LHCN-M2 (cell line): ENCODE data around the gene DLG4. TPM values are rescaled to one million over a fixed set of nuclear protein-coding genes. Genes with fewer than 3 reads are reported as not detected.
"Not testable (repeated sequence)": the region's sequence is repeated elsewhere in the genome, so short reads cannot be mapped to it uniquely, and the experiment has no call there.

ENCODE experiments used
- DNase-seq: peaks from one replicate; pipeline ENCODE4 v3.0.0-alpha.2; 2012; ENCODE audit warnings: low read depth
- total RNA-seq: library from RNA; depleted of rRNA; stranded (reverse); fragments of >200 nt; gene quantifications from 2 replicates; pipeline ENCODE4 v1.2.3, GENCODE V29; 2014; rRNA removed

Gene DLG4
- total RNA-seq, 1 experiment from 2014 or later: 17.3 TPM

DNA sequence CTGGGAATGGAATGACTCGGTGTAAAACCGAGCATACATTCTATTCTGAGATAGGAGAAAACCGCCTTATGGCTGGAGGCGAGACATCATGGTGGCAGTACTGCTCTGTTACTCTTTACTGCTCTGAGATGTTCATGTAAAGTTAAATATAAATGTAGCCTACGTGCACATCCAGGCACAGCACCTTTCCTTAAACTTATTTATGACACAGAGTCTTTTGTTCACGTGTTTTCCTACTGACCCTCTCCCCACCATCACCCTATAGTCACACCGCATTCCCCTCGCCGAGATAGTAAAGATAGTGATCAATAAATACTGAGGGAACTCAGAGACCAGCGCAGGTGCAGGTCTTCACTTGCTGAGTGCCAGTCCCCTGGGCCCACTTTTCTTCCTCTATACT, 60.1 kb downstream of the DLG4 start:
- DNase-seq: not testable (repeated sequence)

DNA sequence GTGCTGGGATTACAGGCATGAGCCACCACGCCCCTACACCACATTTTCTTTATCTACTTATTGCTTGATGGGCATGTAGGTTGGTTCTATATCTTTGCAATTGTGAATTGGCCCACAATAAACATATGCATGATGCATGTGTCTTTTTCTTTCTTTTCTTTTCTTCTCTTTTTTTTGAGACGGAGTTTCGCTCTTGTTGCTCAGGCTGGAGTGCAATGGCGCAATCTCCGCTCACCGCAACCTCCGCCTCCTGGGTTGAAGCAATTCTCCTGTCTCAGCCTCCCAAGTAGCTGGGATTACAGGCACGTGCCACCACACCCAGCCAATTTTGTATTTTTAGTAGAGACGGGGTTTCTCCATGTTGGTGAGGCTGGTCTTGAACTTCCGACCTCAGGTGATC, 61.2 kb downstream of the DLG4 start:
- DNase-seq: not testable (repeated sequence)

GRCh38 chr17:7156342-7156940, 63.2 kb downstream of the DLG4 start:
- DNase-seq: no peak

- peak; percentile 14 for DNase-seq
Measured at GRCh38 chr17:7147772-7148171, 71.9 kb downstream of the DLG4 start.

GRCh38 chr17:7146115-7146514, 73.5 kb downstream of the DLG4 start:
- no peak for DNase-seq

GRCh38 chr17:7144213-7144612, 75.4 kb downstream of the DLG4 start:
- DNase-seq: no peak

DNA sequence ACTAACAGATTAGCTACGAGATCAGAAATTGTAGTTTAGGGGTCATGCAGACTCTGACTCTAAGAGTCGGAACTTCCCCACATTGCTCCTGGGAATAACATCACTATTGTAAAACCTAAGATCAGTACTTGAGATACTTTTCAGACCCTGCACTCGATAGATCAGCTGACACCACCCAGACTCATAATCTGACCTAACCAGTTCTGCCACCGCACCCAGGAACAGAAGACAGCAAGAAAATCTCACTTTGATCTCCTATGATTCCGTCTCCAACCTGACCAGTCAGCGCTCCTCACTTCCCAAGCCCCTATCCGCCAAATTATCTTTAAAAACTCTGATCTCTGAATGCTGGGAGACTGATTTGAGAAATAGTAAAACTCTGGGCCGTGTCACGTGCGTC, 77.8 kb downstream of the DLG4 start:
- DNase-seq: no peak

DNA sequence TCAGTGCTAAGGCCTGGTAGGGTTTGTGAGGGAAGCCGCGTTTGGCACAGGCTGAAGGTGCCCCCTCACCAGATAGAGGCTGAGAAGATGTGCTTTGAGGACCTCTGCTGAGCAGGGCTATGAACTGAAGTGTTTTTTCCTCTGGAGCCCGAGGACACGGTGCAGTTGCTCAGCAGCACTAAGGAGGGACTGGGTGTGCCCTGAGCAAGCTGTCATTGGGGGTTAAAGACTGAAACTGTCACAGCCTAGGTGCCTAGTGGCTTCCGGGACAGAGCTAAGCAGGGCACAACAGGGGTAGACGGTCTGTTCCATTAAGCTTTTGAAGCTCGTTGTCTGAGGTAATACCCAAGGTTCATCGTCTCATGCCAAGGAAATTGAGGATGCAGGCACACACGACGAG, 80.2 kb downstream of the DLG4 start:
- DNase-seq: no peak

DNA sequence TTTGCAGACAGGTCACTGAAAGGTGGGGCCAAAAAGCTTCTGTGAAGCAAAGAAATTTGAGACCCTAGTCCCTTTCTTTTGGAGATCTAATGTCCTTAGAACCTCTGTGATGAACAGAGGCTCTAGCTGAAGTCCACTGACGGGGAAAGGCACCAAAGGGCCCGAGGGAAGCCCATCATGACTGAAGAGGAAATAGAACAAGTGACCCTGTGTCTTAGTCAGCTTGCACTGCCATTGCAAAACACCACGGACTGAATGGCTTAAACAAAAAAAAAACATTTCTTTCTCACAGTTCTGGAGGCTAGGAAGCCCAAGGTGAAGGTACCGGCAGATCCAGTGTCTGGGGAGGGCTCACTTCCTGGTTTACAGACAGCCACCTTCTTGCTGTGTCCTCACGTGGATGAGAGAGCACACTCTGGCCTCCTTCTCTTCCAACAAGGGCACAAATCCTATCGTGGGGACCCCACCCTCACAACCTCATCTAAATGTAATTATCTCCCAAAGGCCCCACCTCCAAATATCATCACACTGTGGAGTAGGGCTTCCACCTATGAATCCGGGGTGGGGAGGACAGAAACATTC, 80.7 kb downstream of the DLG4 start:
- no peak for DNase-seq

DNA sequence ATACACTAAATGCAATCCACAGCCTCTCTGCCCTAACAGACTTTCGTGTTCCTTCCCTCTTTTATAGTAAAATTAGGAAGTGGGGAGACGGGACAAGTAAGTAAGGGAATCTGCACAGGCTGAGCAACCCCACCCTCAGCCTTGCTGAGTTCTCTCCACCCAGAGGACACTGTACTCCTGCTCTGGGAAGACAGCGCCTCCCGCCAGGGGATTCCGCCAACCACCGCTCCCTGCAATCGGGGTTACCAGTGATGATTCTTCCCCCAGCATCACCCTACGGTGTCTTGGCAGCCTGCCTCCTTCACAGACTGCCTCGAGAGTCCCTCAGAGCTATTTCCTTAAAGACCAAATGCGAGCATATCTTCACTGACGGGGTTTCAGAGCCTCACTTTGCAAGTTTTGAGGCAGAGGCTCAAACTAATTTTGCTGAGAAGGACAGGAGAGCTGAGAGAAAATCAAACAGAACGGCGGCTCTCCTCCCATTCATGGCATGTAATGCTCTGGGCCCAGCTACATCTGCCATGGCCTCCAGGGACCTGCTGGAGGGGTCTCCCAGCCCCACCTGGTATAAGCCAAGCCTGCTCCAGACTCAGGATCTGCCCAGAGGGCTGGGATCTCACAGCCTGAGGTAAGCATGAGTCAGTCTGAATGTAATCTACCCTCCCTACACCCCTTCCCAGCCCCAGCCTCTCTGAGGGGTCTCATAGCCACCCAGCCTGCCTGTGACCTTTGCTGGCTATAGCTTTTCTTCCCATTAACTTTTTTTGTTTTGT, 82.3 kb downstream of the DLG4 start:
- DNase-seq: no peak

Other genes with a start within 250 kb of the DLG4 start
- not detected in 2 replicates for gene ALOX12, start 223.8 kb downstream of the DLG4 start, total RNA-seq
- gene RNASEK, start 207.2 kb downstream of the DLG4 start, total RNA-seq: 161 and 204 TPM in 2 replicates
- gene BCL6B, start 196.8 kb downstream of the DLG4 start, total RNA-seq: not detected in 2 replicates
- 0.63 TPM in 1 of 2 replicates, not detected in the other for gene SLC16A13, start 183.8 kb downstream of the DLG4 start, total RNA-seq
- gene SLC16A11, start 175.7 kb downstream of the DLG4 start, total RNA-seq: 0.11 TPM in 1 of 2 replicates, not detected in the other
- gene CLEC10A, start 139.6 kb downstream of the DLG4 start, total RNA-seq: not detected in 2 replicates
- not detected in 2 replicates for gene ASGR2, start 105.0 kb downstream of the DLG4 start, total RNA-seq
- gene ASGR1, start 40.5 kb downstream of the DLG4 start, total RNA-seq: 0.29 and 1.4 TPM in 2 replicates
- gene ACADVL, start 102 bp upstream of the DLG4 start, total RNA-seq: 485 and 564 TPM in 2 replicates
- 64.8 and 71.4 TPM in 2 replicates for gene DVL2, start 14.7 kb upstream of the DLG4 start, total RNA-seq
- 54.7 and 56.4 TPM in 2 replicates for gene PHF23, start 19.6 kb upstream of the DLG4 start, total RNA-seq
- gene GABARAP, start 22.6 kb upstream of the DLG4 start, total RNA-seq: 161 and 171 TPM in 2 replicates
- gene CTDNEP1, start 31.9 kb upstream of the DLG4 start, total RNA-seq: 59.1 and 65.5 TPM in 2 replicates
- 52.6 and 58.2 TPM in 2 replicates for gene ELP5, start 32.4 kb upstream of the DLG4 start, total RNA-seq
- not detected in 2 replicates for gene CLDN7, start 42.6 kb upstream of the DLG4 start, total RNA-seq
- gene SLC2A4, start 61.9 kb upstream of the DLG4 start, total RNA-seq: 0.11 TPM in 1 of 2 replicates, not detected in the other
- gene YBX2, start 74.8 kb upstream of the DLG4 start, total RNA-seq: not detected in 2 replicates
- gene EIF5A, start 87.8 kb upstream of the DLG4 start, total RNA-seq: 968 and 1,043 TPM in 2 replicates
- gene GPS2, start 95.5 kb upstream of the DLG4 start, total RNA-seq: 98.7 and 119 TPM in 2 replicates
- 15.1 and 15.7 TPM in 2 replicates for gene NEURL4, start 109.5 kb upstream of the DLG4 start, total RNA-seq
- gene ACAP1, start 116.7 kb upstream of the DLG4 start, total RNA-seq: 1.5 TPM in 1 of 2 replicates, not detected in the other
- gene KCTD11, start 132.3 kb upstream of the DLG4 start, total RNA-seq: 8.3 and 9.0 TPM in 2 replicates
- not detected in 2 replicates for gene TMEM95, start 135.3 kb upstream of the DLG4 start, total RNA-seq
- gene TNK1, start 161.3 kb upstream of the DLG4 start, total RNA-seq: 0.06 TPM in 1 of 2 replicates, not detected in the other
- gene PLSCR3, start 174.7 kb upstream of the DLG4 start, total RNA-seq: 38.1 and 54.4 TPM in 2 replicates
- 65.1 and 88.9 TPM in 2 replicates for gene TMEM256, start 184.3 kb upstream of the DLG4 start, total RNA-seq
- 7.6 and 8.3 TPM in 2 replicates for gene NLGN2, start 188.0 kb upstream of the DLG4 start, total RNA-seq
- gene SPEM1, start 200.5 kb upstream of the DLG4 start, total RNA-seq: not detected in 2 replicates
- not detected in 2 replicates for gene SPEM2, start 205.8 kb upstream of the DLG4 start, total RNA-seq
- gene SPEM3, start 209.0 kb upstream of the DLG4 start, total RNA-seq: not detected in 2 replicates
- 0.75 and 0.90 TPM in 2 replicates for gene TMEM102, start 215.6 kb upstream of the DLG4 start, total RNA-seq
- gene FGF11, start 219.7 kb upstream of the DLG4 start, total RNA-seq: 23.4 and 23.8 TPM in 2 replicates
- gene CHRNB1, start 225.2 kb upstream of the DLG4 start, total RNA-seq: 51.9 and 60.3 TPM in 2 replicates